NCI-H2107 treated with DMSO at 0.1 percent for 48 hours (cell line): ENCODE measurements around the gene GPC4.

ENCODE experiments used
- DNase-seq: peaks from one replicate; lab custom pipeline; 2025; ENCODE audit not compliant: unreplicated experiment; lab: John Stamatoyannopoulos, UW

The GPC4 gene

DNA sequence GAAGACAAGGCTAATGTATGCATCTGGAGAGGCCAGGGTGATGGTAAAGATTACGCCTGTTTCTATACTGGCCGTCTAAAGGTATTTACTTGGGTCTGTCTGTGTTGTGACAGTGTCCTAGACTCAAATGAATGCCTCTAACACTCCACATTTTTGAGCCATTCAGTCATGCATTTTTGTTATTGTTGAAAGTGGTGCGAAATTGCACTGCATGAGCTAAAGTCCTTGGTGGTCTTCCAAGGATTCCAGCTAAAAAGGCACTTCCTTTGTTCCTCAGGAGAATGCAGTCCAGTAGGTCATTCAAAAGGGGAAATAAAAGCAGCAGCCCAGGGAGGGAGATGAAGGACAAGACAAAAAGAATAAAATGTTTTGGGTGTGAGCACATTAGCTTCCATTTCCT lies 3.0 kb downstream of the GPC4 start:
- no peak for DNase-seq

DNA sequence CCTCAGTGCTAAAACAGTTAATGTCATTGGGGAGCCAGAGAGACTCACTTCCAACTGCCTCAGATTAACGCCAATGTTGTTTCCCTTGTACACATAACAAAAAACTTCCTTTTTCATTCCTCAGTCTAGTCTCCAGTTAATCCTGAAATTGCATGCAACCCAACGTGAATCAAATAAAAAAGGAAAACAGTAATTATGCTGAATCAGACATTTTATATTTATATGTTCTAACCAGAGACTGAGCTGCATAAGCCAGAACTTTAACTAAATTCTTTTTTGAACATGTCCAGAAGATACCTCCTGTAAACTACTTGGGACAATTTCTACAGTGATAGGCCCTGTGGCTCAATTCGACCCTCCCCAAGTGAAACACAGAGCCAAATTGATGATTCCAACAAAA lies 4.7 kb downstream of the GPC4 start:
- DNase-seq, result no peak

DNA sequence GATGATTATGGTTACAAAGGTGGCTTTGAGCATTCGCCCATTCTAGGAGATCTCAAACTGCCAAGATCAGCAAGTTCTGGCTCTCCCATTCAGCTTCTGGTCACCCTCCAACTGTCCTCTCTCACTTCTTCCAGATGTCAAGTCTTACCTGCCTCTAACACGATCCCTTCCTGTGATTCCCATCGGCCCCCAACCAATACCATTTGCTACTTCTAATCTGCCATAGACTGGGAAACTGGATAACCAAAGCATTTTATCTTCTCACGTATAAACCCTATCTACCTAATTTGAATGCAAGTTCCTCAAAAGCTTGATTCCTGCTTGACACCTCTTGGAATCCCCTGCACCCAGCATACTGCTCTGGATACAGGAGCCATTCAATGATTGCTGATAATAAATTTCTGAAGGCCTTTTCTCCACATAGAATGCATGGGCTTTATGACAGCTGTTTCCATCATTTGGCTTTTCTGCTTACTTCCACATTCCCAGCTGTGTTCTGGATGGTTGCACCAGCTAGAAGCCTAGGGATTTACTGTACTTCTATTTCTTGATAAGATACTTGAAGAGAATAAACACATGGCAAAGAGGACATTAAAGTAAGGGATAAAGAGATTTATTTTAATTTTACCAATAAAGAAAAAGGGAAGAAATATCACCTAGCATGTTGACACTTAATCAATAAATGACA lies 9.6 kb downstream of the GPC4 start:
- no peak for DNase-seq

DNA sequence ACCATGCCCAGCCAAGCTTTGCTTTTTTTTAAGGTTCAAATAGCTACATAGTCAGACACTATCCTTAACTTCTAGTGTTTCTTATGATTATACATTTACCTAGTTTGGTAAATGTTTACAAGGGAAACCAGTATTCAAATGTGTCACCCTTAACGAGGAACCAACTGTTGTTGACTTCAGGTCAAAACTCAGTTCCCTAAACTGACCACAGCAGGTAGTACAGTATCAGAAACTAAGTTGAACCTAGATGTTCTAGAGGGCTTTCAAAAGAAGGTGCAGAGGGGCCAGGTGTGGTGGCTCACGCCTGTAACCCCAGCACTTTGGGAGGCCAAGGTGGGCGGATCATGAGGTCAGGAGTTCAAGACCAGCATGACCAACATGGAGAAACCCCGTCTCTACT lies 11.3 kb downstream of the GPC4 start:
- DNase-seq, result no peak

DNA sequence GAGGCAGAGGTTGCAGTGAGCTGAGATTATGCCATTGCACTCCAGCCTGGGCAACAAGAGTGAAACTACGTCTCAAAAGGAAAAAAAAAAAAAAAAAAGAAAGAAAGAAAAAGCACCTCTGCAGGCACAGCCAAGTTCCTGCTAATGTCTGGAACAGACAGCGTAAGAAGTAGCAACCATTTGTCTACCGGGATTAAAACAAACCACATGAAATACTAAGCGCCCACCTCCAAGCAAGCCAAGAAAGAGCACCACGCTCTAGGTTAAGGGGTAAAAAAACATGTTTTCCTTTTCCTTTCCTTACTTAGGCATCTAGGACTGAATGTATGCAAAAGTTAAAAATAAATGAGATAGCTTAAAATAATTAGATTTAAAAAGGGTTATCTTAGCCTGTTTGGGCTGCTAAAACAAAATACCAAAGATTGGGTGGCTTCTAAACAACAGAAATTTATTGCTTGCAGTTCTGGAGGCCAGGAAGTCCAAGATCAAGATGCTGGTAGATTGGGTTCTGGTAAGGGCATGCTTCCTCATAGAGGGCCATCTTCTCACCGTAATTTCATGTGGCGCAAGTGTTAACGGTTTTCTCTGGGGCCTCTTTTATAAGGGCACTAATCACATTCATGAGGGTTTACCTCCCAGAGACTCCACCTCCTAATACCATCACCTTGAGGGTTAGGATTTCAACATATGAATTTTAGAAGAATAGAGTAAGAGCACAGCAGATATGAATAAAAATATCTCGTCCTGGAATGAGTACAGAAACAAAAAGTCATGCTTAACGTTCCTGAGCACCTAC lies 12.3 kb downstream of the GPC4 start:
- no peak for DNase-seq

DNA sequence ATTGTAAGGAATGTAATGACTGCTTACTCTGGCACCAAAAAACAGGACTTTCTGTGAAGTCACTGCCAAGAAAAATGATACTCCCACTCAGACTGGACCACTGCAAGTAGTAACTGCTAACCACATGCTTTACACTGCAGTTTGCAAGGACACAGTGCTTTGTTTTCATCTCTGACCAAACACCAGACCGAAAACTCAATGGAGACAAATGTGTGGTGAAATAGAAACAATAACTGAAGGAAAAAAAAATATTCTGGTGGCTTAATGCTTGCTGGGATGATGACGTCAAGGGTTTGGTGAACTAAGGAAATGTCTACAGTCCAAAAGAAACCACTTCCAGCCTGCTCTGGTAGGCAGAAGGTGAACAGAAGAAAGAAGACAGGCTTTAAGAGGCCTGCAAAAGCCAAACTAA lies 13.2 kb downstream of the GPC4 start:
- no peak for DNase-seq

DNA sequence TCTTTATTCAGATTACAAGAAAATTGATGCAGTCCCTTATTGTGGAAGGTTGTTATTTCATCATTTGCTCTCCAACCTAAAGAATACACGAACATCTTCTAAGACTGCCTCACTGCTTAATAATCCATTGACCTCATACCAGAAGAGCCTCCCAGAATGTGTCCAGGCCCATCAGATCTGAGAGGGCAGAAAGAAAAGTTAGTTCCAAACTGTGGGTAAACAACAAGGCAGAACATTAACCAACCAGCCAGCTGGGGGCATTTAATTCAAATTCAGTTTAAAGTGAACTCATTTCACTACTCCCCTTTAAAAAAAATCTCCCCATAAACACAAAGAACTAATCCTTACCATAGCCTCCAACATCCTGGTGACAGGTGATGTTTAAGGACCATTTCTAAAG lies 13.8 kb downstream of the GPC4 start:
- DNase-seq, result no peak

DNA sequence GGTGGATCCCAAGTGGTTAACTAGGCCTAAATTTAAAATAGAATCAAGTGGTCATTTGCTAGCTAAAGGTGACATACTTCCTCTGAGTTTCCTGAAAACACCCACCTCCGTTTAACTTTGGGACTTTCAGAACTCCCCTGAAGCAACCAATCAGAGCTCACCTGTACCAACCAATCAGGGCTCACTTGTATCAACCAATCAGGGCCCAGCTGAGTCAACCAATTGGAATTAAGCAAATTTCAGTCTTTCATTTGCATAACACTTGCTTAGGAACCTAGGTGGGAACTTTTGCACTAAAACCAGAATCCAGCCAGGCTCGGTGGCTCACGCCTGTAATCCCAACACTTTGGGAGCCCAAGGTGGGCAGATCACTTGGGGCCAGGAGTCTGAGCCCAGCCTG lies 15.9 kb downstream of the GPC4 start:
- DNase-seq, result no peak

DNA sequence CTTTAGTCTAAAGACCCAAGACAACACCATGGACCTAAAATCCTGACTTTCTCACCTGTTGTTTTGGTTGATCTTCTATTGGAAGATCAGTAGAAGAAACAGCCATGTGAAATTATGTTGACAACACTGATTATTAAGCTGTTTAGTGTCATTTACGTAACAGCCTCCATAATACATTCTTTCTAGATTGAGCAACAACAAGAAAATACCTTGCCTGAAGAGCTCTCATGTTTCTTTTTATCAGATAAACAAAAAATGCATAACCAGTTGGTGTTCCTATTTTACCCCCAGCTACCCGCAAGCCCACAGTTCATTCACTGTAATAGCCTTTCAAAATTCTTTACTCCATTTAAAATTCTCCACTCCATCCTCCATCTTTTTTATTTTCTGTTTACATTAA lies 20.5 kb downstream of the GPC4 start:
- no peak for DNase-seq

DNA sequence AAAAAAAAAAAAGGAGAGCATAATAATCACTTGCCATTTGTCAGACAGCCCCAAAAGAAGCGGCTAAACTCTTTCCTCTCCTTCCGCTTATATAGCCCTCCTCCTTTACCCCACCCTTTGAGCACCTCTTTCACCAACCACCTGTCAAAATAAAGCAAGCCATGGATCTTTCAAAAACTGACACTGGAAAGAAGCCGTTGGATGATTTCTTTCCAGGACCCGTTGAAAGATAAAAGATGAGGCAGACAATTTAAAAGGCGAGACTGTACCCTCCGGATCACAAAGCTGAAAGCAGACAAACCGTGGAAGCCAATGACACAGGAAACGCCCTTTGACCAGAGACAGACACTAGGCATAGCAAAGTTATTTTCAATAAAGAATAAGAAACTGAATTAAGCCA lies 22.6 kb downstream of the GPC4 start:
- no peak for DNase-seq

DNA sequence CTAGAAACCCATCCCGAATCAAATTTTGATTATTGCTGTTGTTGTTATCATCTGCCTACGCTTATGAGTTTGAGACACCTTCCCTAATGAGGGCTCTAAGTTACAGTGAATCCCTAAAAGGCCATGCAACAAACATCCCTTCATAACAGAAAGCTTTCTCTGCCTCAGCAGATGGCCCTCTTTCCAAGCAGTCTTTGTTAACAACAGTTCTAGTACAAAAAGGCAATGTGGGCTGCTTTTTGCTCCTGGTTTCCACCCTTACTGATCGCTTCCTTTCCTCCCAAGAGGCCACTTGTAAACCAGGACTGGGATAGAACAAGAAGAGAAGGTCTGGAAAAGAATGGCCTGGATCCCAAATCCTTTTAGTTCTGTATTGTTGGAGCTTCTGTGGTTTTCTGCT lies 24.2 kb downstream of the GPC4 start:
- DNase-seq, result no peak

DNA sequence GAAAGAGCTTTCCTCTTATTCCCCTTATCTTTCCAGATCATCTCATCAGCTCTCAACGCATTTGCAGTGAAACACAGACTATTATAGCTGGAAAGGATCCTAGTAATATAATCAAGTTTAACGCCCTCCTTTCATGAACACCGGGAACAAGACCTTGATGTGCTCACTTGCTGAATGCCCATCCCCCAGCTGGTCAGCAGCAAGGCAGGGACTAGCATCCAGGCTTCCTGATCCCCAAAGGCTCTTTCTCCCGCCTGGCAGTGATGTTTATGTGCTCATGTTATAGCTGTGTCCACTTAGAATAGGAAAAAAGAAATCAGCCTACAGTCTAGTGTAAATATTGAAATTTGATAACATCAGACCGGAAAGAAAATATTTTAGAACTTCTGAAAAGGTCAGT lies 24.6 kb downstream of the GPC4 start:
- DNase-seq, result no peak

DNA sequence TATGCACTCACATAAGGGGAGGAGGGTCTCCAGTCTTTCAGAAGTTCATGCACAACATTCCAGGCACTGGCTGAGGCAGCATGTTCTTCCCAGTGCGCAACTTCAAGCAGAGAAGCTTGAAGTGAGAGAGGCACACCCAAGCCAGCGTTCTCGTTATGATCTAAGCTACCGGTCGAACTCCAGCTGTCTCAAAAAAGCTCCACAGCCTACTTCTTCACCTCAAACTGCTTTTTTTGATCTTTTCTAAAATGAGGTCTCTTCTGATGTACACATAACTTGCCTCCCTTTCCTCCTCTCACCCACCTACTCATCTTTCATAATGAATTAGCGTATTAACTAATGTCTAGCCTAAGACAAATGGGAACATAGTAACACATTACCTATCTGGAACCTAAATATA lies 25.3 kb downstream of the GPC4 start:
- no peak for DNase-seq

DNA sequence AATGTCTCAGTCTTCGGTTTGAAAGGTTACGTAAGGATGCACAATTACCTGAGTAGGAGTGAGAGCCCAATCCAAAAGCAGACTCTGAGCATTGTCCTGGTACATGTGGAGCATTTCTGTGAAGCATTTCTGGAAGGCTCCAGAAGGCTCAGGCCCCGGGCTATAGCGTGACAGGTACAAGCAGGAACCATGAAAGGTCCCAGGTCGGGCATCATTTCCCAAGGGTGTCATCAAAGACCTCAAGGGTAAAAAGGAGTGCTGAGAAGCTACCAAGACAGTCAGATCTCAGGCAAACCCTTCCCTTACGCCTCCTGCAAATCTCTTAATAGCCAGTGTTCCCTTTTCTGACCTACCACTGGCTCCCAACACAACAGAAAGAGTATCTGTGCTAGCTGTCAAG lies 30.8 kb downstream of the GPC4 start:
- no peak for DNase-seq

DNA sequence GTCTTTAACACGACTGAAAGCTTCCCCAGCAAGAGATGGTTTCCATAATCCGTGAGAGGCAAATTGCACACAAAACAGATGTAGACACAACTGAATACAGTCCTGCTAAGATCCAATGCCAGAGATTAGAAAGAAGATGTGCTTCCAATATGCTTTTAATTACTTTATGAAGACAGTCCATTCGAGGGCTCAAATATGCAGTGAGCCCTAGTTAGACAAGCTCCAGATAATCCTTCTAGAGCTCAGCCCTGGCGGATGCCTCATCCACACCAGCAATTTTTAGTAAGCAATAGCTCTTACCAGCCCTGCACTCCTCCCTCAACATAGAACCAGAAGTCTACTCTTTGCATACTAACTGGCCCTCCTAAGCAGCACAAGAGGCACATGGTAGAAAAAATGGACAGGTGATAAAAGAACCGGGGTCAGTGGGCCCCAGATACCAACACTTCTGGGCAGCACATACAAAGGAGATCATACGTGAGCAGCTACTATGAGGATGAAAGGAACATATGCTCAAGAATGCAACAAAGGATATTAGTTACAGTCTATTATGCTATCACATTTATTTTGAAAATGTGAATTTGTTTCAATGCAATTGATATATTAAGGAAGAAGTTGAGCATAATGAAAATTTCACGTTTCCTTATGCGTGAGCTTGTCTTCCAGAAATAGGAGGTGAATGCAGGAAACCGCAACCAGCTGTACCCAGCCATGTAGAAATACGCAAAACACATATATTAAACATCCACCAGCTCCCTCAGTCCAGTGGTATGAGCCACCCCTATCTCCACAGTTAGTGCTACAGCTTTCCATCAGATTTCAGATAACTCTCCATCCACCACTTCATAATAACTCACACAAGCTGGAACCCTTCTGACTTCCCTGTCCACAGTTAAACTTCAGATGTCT lies 34.3 kb downstream of the GPC4 start:
- no peak for DNase-seq

DNA sequence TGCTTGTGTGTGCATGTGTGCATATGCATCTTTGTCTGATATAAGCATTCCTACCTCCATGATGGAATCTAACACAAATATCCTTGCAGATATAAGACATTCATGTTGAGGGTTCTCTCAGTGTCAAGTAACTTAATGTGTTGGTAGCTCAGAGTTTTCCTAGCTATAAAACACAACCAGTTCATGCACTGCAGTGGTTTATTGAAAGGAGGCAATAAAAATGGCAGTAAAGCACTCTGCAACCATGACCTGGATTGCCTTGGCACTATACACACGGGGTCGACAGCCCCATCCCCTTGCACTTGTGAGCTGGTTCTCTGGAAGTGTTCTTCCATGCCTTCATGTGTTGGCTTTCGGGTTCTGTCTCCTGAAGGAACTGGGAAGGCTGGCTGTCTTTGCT lies 38.9 kb downstream of the GPC4 start:
- no peak for DNase-seq

DNA sequence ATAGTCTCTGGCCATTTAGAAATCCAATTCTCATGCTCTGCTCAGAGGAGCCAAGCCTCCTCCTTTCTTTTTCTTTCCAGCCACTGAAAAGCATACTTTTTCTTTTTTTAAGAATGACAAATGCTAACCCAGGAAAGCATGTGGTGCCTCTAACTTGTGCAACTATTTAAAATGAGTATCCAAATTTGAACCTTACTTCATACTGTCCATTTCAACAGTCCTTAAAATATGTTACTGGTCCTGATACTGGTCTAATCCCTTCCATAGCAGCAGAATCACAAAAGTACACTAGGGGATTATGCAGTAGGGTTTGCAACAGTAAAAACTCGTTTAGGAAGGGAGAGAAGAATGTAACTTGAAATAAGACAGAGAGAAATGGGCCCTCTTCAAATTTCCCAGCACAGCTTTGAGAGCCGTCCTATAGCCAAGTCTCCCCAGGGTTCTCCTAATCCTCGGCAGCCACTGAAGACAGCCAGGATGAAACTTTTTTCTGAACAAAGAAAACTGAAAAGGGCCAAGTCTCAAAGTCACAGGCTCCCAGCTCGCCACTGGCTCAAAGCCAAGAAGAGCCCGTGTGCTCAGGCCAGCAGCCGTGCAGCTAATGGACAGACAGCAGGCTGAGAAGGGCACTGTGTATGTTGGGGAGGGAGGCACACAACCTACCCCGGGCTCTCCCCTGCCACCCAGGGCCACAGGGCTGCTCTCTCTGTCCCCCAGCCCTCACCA lies 39.5 kb downstream of the GPC4 start:
- DNase-seq, result no peak

DNA sequence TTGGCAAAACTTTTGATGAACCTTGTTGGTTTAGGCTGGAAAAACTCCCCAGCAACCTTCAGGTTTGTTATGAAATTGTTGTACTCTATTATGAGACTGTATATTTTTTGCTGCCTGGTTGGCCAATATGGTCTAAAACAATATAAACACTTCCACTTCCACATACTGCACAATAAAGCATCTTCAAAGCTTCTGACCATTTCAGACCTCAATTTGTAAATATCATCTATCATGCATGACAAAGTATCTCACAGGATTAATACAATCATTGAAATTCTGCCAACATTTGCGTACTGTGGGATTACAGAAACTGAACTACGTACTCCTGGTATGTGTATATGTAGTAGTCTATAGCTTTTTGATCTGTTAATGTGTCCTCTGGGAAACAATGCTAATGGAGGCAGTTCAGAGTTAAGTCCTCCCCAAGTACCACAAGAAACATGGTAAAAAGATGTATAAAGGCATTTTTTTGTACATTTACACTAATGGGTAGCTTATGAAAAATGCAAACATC lies 40.4 kb downstream of the GPC4 start:
- DNase-seq, result no peak

DNA sequence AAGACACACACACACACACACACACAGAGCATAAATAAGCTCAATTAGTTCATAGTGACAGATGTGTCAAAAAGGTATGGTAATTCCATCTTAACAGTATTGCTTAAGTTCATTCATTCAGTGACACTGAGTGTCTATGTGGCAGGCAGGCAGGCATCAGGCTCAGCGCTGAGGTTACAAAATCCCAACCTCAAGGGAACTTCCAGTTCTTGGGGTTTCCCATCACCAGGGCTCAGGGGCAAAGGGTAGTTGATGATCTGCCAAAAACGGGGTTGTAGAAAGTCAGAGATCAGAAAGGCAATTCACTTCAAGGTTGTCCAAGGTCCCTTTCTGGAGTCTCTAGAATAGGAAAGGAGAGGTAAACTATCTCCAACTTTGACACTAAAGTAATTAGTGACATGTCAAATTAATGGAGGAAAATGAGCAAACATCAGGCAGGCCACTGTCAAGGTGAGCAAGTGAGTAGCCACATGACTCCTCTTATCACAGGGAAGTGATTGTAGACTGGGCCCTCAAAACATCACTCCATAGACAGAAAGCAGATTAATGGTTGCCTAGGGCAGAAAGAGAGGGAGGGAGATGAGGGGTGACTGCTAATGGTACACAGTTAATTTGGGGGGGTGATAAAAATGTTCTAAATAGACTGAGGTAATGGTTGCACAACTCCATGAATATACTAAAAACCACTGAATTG lies 41.8 kb downstream of the GPC4 start:
- DNase-seq, result no peak

DNA sequence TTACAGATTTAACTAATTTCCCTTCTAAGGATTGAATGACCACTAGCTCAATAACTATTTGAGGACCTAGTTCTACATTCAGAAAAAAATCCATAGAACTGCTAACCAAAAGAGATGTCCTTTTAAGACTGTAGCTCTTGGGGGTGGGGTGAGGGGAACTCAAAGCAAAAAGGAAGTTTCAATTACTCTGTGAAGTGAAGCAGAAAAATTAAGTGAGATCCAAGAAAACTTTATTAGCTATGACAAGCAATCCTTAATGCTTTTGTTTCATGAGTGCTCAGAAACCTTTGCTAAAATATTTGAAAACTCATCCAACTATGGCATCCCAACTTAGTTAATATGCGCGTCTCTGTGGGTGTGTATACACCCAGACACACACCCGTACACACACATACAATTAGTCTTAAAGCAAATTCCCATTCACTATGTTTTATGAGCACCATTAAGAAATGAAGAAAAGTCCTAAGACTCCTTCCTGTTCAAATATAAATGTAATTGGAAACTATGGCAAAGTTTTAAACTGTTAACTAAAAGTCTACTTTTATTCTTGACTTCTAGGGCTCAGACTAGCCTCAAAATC lies 44.5 kb downstream of the GPC4 start:
- DNase-seq, result no peak
